Aorta (tissue), 5 donors: ENCODE measurements around the gene AFAP1. TPM values are rescaled to one million over a fixed set of nuclear protein-coding genes. Genes with fewer than 3 reads are reported as not detected.

Experiments used
- ATAC-seq: fragments of 200-7000 bp; cut with Tn5 transposase; one replicate; pipeline ENCODE4 v1.9.1; 2022; ENCODE audit warnings: moderate library complexity; ENCODE audit not compliant: low FRiP score
- DNase-seq, 2 donors: peaks; one replicate each; pipeline ENCODE4 v3.0.0-alpha.2; 2020
- H3K27ac ChIP-seq, 2 donors: one replicate each; pipeline ENCODE4 v1.5.1; 2013; ENCODE audit warnings: low read length in 2 of 2, mild to moderate bottlenecking in 2 of 2, moderate library complexity in 2 of 2, control low read depth in 1 of 2, inconsistent platforms in 1 of 2, low read depth in 1 of 2
- H3K27me3 ChIP-seq, 2 donors: one replicate each; pipeline ENCODE4 v1.6.1; 2013; ENCODE audit warnings: control low read depth in 1 of 2, low read length in 1 of 2, mild to moderate bottlenecking in 1 of 2, moderate library complexity in 1 of 2; ENCODE audit not compliant: insufficient read depth in 2 of 2, control insufficient read depth in 1 of 2
- H3K36me3 ChIP-seq, 2 donors: one replicate each; pipeline ENCODE4 v1.6.1; 2013; ENCODE audit warnings: control low read depth in 1 of 2, low read length in 1 of 2, mild to moderate bottlenecking in 1 of 2; ENCODE audit not compliant: insufficient read depth in 2 of 2, control insufficient read depth in 1 of 2
- H3K4me1 ChIP-seq, 2 donors: one replicate each; pipeline ENCODE4 v1.6.1; 2013; ENCODE audit warnings: low read length in 2 of 2, control low read depth in 1 of 2, mild to moderate bottlenecking in 1 of 2, moderate library complexity in 1 of 2; ENCODE audit not compliant: insufficient read depth in 2 of 2, control insufficient read depth in 1 of 2
- H3K4me3 ChIP-seq, 2 donors: one replicate each; pipeline ENCODE4 v1.5.1; 2013; ENCODE audit warnings: low read length in 2 of 2, control low read depth in 1 of 2, mild to moderate bottlenecking in 1 of 2
- H3K9me3 ChIP-seq: one replicate; pipeline ENCODE4 v1.6.1; 2013; ENCODE audit warnings: mild to moderate bottlenecking, low read length; ENCODE audit not compliant: control insufficient read depth
- WGBS, 2 donors: extraction: QIAGEN DNeasy Blood & Tissue Kit; methylation state at CpG; one replicate each; pipeline ENCODE4 v1.1.7; 2013; 5-methylcytosine and 5-hydroxymethylcytosine counted together
- intact Hi-C, 2 donors: fragments of 100-400 bp; cut with DNase I; formaldehyde crosslinking; loops; one replicate each; pipeline versions ENCODE4 v1.14.2 to v1.15.0; 2022
- polyA plus RNA-seq, 2 donors: library from polyadenylated mRNA; stranded (reverse); fragments of 200-250 nt; gene quantifications; one replicate each; pipeline ENCODE4 v1.2.3, GENCODE V29; 2013
- total RNA-seq, 2 donors: library from RNA; stranded (reverse); fragmentation: NEBNext Ultra II Directional; extraction: Animal tissue kit (Norgen Biotek cat#: 25700); gene quantifications; one replicate each; pipeline ENCODE4 v1.2.1, GENCODE V29; 2021
- donor health status: healthy with polysubstance abuse.
- donor health status: Bipolar disorder and iron deficiency.
- donor health status: DM: no; HTN: no; CAD: no.
- donor health status: DM: no; HTN: no; CAD: no.
- donor health status: DM: yes; HTN: yes; CAD: no.

The AFAP1 gene
- total and polyA plus RNA-seq, 4 donors = 4.6 to 60.5 (median 26.9) TPM

- no peaks in the 10 kb centered on the region for H3K4me1 ChIP-seq
- WGBS, 2 donors = 71% methylated on average over 11 of the region's 11 CpGs
- no peaks in the 10 kb centered on the region for H3K27me3 ChIP-seq
- intact Hi-C loops = no loop called here
- peak; percentile 36 for ATAC-seq
- no peak overlapping the region for H3K27ac ChIP-seq
- H3K36me3 ChIP-seq = no peaks in the 10 kb centered on the region
- H3K9me3 ChIP-seq = no peaks in the 10 kb centered on the region
- no peak overlapping the region for H3K4me3 ChIP-seq
- no peak for DNase-seq
These were observed 118.2 kb downstream of the AFAP1 start for GRCh38 chr4:7821245-7822136.

- H3K36me3 ChIP-seq = no peaks in the 10 kb centered on the region
- no peak overlapping the region for H3K27ac ChIP-seq
- H3K27me3 ChIP-seq = no peaks in the 10 kb centered on the region
- 91 to 94% methylated on average over 11 of the region's 11 CpGs for WGBS, 2 donors
- H3K4me3 ChIP-seq = no peak overlapping the region
- intact Hi-C loops = no loop called here
- no peaks in the 10 kb centered on the region for H3K4me1 ChIP-seq
- no peak for ATAC-seq
- no peak for DNase-seq
- H3K9me3 ChIP-seq = no peaks in the 10 kb centered on the region
These were observed 119.4 kb downstream of the AFAP1 start for GRCh38 chr4:7820031-7820818.

- no peak for ATAC-seq
- H3K27ac ChIP-seq = no peak overlapping the region
- no peaks in the 10 kb centered on the region for H3K4me1 ChIP-seq
- H3K36me3 ChIP-seq = no peaks in the 10 kb centered on the region
- intact Hi-C loops = no loop called here
- WGBS, 2 donors = 90% methylated on average over 9 of the region's 9 CpGs
- no peak overlapping the region for H3K4me3 ChIP-seq
- no peaks in the 10 kb centered on the region for H3K27me3 ChIP-seq
- DNase-seq = no peak
- H3K9me3 ChIP-seq = no peaks in the 10 kb centered on the region
These were observed 120.2 kb downstream of the AFAP1 start for GRCh38 chr4:7819446-7819845.

- intact Hi-C loops = no loop called here
- 66 to 68% methylated on average over 5 of the region's 5 CpGs for WGBS, 2 donors
- H3K4me1 ChIP-seq = no peaks in the 10 kb centered on the region
- H3K36me3 ChIP-seq = no peaks in the 10 kb centered on the region
- no peak overlapping the region for H3K27ac ChIP-seq
- no peaks in the 10 kb centered on the region for H3K27me3 ChIP-seq
- ATAC-seq (no peak), DNase-seq (no peak)
- no peaks in the 10 kb centered on the region for H3K9me3 ChIP-seq
- H3K4me3 ChIP-seq = no peak overlapping the region
These were observed 121.2 kb downstream of the AFAP1 start for GRCh38 chr4:7818399-7818911.

GRCh38 chr4:7817877-7818398 is 121.7 kb downstream of the AFAP1 start:
- H3K36me3 ChIP-seq = no peaks in the 10 kb centered on the region
- H3K27ac ChIP-seq = no peak overlapping the region
- intact Hi-C loops = no loop called here

GRCh38 chr4:7816771-7817170 is 122.9 kb downstream of the AFAP1 start:
- intact Hi-C loops = no loop called here
- DNase-seq (no peak), ATAC-seq (no peak)
- Histone ChIP-seq H3K27ac (no peak overlapping the region), H3K4me1 (no peaks in the 10 kb centered on the region), H3K27me3 (no peaks in the 10 kb centered on the region), H3K36me3 (no peaks in the 10 kb centered on the region), H3K4me3 (no peak overlapping the region), H3K9me3 (no peaks in the 10 kb centered on the region)
- WGBS, 2 donors = 84 to 89% methylated on average over 7 of the region's 7 CpGs

More at GRCh38 chr4:7817877-7818398, 121.7 kb downstream of the AFAP1 start:
- ATAC-seq (no peak), DNase-seq (no peak)
- Histone ChIP-seq H3K4me3 (no peak overlapping the region), H3K27me3 (no peaks in the 10 kb centered on the region), H3K4me1 (no peaks in the 10 kb centered on the region), H3K9me3 (no peaks in the 10 kb centered on the region)
- 80 to 82% methylated on average over 6 of the region's 6 CpGs for WGBS, 2 donors

GRCh38 chr4:7815981-7816380 is 123.7 kb downstream of the AFAP1 start:
- Histone ChIP-seq H3K4me3 (no peak overlapping the region), H3K9me3 (no peaks in the 10 kb centered on the region), H3K4me1 (no peaks in the 10 kb centered on the region), H3K36me3 (no peaks in the 10 kb centered on the region), H3K27ac (no peak overlapping the region), H3K27me3 (no peaks in the 10 kb centered on the region)
- intact Hi-C loops = no loop called here
- 65 to 67% methylated on average over 1 of the region's 1 CpG for WGBS, 2 donors
- ATAC-seq (no peak), DNase-seq (no peak)

- Histone ChIP-seq H3K4me3 (no peak overlapping the region), H3K27ac (no peak overlapping the region), H3K36me3 (no peaks in the 10 kb centered on the region), H3K27me3 (no peaks in the 10 kb centered on the region), H3K9me3 (no peaks in the 10 kb centered on the region), H3K4me1 (no peaks in the 10 kb centered on the region)
- no peak for DNase-seq
- intact Hi-C loops = no loop called here
- ATAC-seq = no peak
- WGBS, 2 donors = 82 to 85% methylated on average over 6 of the region's 6 CpGs
These were observed 124.1 kb downstream of the AFAP1 start for GRCh38 chr4:7815562-7815961.
